Erythroblast (primary cell): ENCODE measurements around the gene CDK8.

ENCODE experiments used
- GATA1 ChIP-seq: IDR thresholded peaks from 2 replicates; pipeline ENCODE4 v1.6.1; 2011; ENCODE audit warnings: low read depth, mild to moderate bottlenecking, control low read depth, low read length, moderate library complexity
- POLR2A ChIP-seq: IDR thresholded peaks from 2 replicates; pipeline ENCODE4 v1.6.1; 2011; ENCODE audit warnings: mild to moderate bottlenecking, low read length

DNA sequence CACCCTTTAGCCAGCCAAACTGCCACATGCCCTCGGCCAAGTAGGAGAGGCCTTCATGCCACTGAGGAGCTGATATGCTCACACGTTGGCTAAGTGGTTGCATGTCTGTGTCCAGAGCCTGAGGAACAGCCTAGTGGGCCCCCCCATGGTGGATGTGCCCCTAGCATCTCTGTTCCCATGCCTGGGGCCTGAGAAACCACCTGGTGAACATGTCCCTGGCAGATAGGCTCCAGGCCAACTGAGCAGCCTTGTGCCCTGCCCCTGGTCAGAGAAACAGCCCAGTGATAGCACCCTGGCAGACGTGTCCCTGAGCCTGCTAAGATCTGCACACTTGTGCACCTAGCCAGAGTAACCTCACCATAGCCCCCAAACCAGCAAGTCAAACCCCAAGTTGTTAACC is 181.7 kb downstream of the CDK8 start:
- TF ChIP-seq POLR2A (no peak), GATA1 (no peak)
